ENCODE results near the gene SETD1A.

The SETD1A gene

GRCh38 chr16:30951193-30951592 lies 6.4 kb upstream of the SETD1A start:
- no peak for TF ChIP-seq TAF1 (IDR thresholded peaks at IDR 0.05; ENCODE audit: low read depth, low read length)
- TF ChIP-seq POLR2A (IDR thresholded peaks at IDR 0.05; ENCODE audit: low read depth, low read length), result no peak
- TF ChIP-seq SPI1 (IDR thresholded peaks at IDR 0.05; ENCODE audit: low read depth, low read length), result no peak
- TF ChIP-seq PAX5 (IDR thresholded peaks at IDR 0.05; ENCODE audit: insufficient read depth, low read length, severe bottlenecking), result no peak
- no peak for TF ChIP-seq POLR2AphosphoS5 (IDR thresholded peaks at IDR 0.05; ENCODE audit: low read depth, low read length)
- no peak for TF ChIP-seq POU2F2 (IDR thresholded peaks at IDR 0.05; ENCODE audit: low read depth, low read length)
- no peak for FAIRE-seq
- no peak for DNase-seq (ENCODE audit: insufficient read length, low spot score)

DNA sequence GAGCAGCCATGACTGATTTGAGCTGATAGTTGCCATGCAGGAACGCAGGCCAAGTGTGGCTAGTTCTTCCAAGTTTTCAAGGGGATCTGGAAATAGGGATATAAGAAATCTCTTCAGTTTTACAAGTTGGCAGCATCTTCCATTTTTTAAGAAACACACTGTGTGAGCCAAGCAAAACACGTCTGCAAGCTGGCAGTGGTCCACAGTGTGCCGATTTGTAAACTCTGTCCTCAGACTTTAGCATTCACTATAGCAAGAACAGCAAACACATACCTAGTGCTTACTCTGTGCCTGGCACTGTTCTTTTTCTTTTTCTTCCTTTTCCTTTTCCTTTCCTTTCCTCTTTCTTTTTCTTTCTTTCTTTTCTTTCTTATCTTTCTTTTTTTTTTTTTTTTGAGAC lies 5.8 kb upstream of the SETD1A start:
- no peak for FAIRE-seq
- DNase-seq (ENCODE audit: insufficient read length, low spot score), result no peak
- TF ChIP-seq SPI1 (IDR thresholded peaks at IDR 0.05; ENCODE audit: low read depth, low read length) (no peak), TAF1 (IDR thresholded peaks at IDR 0.05; ENCODE audit: low read depth, low read length) (no peak), POLR2AphosphoS5 (IDR thresholded peaks at IDR 0.05; ENCODE audit: low read depth, low read length) (no peak), PAX5 (IDR thresholded peaks at IDR 0.05; ENCODE audit: insufficient read depth, low read length, severe bottlenecking) (no peak), POLR2A (IDR thresholded peaks at IDR 0.05; ENCODE audit: low read depth, low read length) (no peak), POU2F2 (IDR thresholded peaks at IDR 0.05; ENCODE audit: low read depth, low read length) (no peak)

- TF ChIP-seq POU2F2 (IDR thresholded peaks at IDR 0.05; ENCODE audit: low read depth, low read length) (no peak), PAX5 (IDR thresholded peaks at IDR 0.05; ENCODE audit: insufficient read depth, low read length, severe bottlenecking) (no peak), POLR2A (IDR thresholded peaks at IDR 0.05; ENCODE audit: low read depth, low read length) (no peak), SPI1 (IDR thresholded peaks at IDR 0.05; ENCODE audit: low read depth, low read length) (no peak), POLR2AphosphoS5 (IDR thresholded peaks at IDR 0.05; ENCODE audit: low read depth, low read length) (no peak), TAF1 (IDR thresholded peaks at IDR 0.05; ENCODE audit: low read depth, low read length) (no peak)
- DNase-seq (ENCODE audit: insufficient read length, low spot score) (no peak), FAIRE-seq (no peak)
These were observed 4.4 kb upstream of the SETD1A start for GRCh38 chr16:30953111-30953510.

DNA sequence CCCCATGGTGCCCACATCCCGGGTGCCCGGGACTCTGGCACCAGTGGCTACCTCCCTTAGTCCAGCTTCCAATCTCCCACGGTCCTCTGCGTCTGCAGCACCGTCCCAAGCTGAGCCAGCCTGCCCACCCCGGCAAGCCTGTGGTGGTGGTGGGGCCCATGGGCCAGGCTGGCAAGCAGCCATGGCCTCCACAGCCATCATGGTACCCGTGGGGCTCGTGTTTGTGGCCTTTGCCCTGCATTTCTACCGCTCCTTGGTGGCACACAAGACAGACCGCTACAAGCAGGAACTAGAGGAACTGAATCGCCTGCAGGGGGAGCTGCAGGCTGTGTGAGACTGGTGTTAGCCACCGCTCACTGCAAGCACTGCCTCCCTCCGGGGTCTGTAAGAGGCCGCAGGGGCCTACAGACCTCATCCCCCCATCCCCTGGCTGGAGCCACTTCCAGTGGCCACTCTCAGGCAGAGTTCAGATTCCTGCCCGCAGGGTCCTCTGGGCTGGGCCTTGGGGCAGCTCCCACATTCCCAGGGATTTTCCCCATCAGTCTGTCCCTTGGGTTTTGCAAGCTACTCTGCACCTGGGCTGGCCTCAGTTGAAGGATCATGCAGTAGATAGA lies 3.9 kb upstream of the SETD1A start:
- TF ChIP-seq POU2F2 (IDR thresholded peaks at IDR 0.05; ENCODE audit: low read depth, low read length) (no peak), SPI1 (IDR thresholded peaks at IDR 0.05; ENCODE audit: low read depth, low read length) (no peak)
- DNase-seq (ENCODE audit: insufficient read length, low spot score), result no peak
- FAIRE-seq, result peak; percentile 80

- DNase-seq (ENCODE audit: insufficient read length, low spot score) (no peak), FAIRE-seq (no peak)
- TF ChIP-seq SPI1 (IDR thresholded peaks at IDR 0.05; ENCODE audit: low read depth, low read length) (no peak), PAX5 (IDR thresholded peaks at IDR 0.05; ENCODE audit: insufficient read depth, low read length, severe bottlenecking) (no peak), POLR2AphosphoS5 (IDR thresholded peaks at IDR 0.05; ENCODE audit: low read depth, low read length) (no peak), POU2F2 (IDR thresholded peaks at IDR 0.05; ENCODE audit: low read depth, low read length) (no peak), TAF1 (IDR thresholded peaks at IDR 0.05; ENCODE audit: low read depth, low read length) (no peak), POLR2A (IDR thresholded peaks at IDR 0.05; ENCODE audit: low read depth, low read length) (no peak)
These were observed 2.6 kb upstream of the SETD1A start for GRCh38 chr16:30954993-30955392.

DNA sequence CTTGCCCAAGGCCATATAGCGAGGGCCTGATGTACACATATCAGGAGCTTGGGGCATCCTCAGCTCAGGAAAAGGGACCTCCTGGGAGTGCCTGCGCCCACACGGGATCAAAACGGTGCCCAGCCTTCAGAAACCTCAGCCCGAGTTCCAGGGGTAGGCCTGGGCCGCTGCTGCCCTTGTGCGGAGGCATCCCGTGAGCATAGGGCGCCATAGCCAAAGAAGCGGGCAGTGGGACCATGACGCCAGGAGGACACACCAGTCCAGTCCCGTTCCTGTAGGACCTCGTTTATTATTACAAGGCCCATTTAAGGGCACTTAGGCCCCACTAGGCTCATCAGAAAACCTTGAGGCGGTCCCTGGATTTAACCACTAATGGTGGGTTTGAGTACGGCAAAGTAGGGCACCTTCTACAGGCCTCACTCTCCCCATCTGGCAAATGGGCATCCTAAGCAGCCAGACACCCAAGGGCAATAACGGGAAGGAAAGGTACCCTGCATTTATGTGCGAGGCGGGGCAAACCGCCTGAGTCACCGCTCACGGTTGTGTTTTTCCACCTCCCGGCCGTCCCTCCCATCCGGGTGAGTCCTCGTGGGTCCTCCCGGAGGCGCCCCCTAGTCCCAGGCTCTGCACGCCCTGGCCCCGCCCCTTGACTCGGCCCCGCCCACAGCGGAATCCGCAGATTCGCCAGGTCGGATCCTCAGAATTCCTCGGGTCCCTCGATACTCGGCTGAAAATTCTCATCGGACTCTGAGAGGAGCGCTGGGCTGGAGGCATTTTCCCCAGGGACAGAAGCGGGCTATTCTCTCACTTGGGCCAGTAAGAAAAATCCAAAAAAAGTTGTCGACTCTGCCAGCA lies 726 bp upstream of the SETD1A start:
- TF ChIP-seq POLR2A (IDR thresholded peaks at IDR 0.05; ENCODE audit: low read depth, low read length), result 0 out of 2 replicates have a peak, but pooled peaks have one; percentile 16
- no peak for TF ChIP-seq PAX5 (IDR thresholded peaks at IDR 0.05; ENCODE audit: insufficient read depth, low read length, severe bottlenecking)
- DNase-seq (ENCODE audit: insufficient read length, low spot score) (peak; percentile 72), FAIRE-seq (peak; percentile 76)

- no peak for TF ChIP-seq TAF1 (IDR thresholded peaks at IDR 0.05; ENCODE audit: low read depth, low read length)
- no peak; the same call in 1 of the 2 replicates for TF ChIP-seq POU2F2 (IDR thresholded peaks at IDR 0.05; ENCODE audit: low read depth, low read length)
- no peak for TF ChIP-seq PAX5 (IDR thresholded peaks at IDR 0.05; ENCODE audit: insufficient read depth, low read length, severe bottlenecking)
- TF ChIP-seq SPI1 (IDR thresholded peaks at IDR 0.05; ENCODE audit: low read depth, low read length), result no peak
- no peak; the same call in 1 of the 2 replicates for TF ChIP-seq POLR2A (IDR thresholded peaks at IDR 0.05; ENCODE audit: low read depth, low read length)
- no peak for TF ChIP-seq POLR2AphosphoS5 (IDR thresholded peaks at IDR 0.05; ENCODE audit: low read depth, low read length)
- DNase-seq (ENCODE audit: insufficient read length, low spot score), result peak; percentile 82
- FAIRE-seq, result no peak
These were observed 873 bp downstream of the SETD1A start for GRCh38 chr16:30958175-30959079.

DNA sequence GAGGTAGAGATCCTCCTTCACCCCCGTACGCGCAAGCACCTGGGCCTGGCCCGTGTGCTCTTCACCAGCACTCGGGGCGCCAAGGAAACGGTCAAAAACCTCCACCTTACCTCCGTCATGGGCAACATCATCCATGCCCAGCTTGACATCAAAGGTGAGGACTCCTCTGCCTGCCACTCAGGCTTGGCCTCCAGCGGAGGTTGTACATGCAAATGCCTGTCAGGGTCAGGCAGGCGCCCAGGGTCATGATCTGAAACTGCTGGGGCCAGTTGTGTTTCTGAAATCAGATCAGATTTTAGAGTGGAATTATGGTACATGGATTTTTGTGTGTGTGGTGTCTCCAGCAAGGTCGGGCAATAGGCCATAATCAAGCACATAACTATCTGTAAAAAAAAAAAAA lies 3.8 kb downstream of the SETD1A start:
- TF ChIP-seq PAX5 (IDR thresholded peaks at IDR 0.05; ENCODE audit: insufficient read depth, low read length, severe bottlenecking), result no peak
- no peak for TF ChIP-seq POLR2A (IDR thresholded peaks at IDR 0.05; ENCODE audit: low read depth, low read length)
- TF ChIP-seq POLR2AphosphoS5 (IDR thresholded peaks at IDR 0.05; ENCODE audit: low read depth, low read length), result no peak
- TF ChIP-seq SPI1 (IDR thresholded peaks at IDR 0.05; ENCODE audit: low read depth, low read length), result no peak
- no peak for TF ChIP-seq TAF1 (IDR thresholded peaks at IDR 0.05; ENCODE audit: low read depth, low read length)
- DNase-seq (ENCODE audit: insufficient read length, low spot score) (no peak), FAIRE-seq (no peak)

DNA sequence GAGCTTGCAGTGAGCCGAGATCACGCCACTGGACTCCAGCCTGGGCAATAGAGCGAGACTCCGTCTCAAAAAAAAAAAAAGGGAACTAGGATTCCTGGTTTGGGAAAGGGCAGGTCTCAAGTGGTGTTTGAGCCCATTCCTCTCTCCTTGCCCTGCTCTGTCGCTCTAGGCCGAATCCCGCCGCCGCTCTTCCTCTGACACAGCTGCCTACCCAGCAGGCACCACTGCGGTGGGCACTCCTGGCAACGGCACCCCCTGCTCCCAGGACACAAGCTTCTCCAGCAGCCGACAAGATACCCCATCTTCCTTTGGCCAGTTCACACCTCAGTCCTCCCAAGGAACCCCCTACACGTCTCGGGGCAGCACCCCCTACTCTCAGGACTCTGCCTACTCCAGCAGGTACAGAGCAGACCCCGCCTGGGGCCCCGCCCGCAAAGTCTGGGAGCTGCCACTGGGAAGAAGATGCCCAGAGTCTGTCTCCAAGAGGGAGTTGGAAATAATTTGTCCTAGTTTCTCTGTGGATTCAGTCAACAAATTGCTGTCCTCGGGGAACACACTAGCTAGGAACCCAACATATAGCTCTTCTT lies 6.5 kb downstream of the SETD1A start:
- no peak for DNase-seq (ENCODE audit: insufficient read length, low spot score)
- TF ChIP-seq TAF1 (IDR thresholded peaks at IDR 0.05; ENCODE audit: low read depth, low read length) (no peak), SPI1 (IDR thresholded peaks at IDR 0.05; ENCODE audit: low read depth, low read length) (no peak), POLR2A (IDR thresholded peaks at IDR 0.05; ENCODE audit: low read depth, low read length) (no peak)
- FAIRE-seq, result no peak
